NT2/D1 (cell line): ENCODE measurements around the gene HOXA9.

Experiments used
- DNase-seq: peaks from one replicate; pipeline ENCODE4 v3.0.0-alpha.2; 2011; ENCODE audit warnings: low read depth, low spot score
- H3K27me3 ChIP-seq: 2 replicates; pipeline ENCODE4 v1.6.0; 2011; ENCODE audit warnings: mild to moderate bottlenecking; ENCODE audit not compliant: insufficient read length, insufficient read depth
- H3K36me3 ChIP-seq: 2 replicates; pipeline ENCODE4 v1.6.1; 2011; ENCODE audit warnings: mild to moderate bottlenecking, low read length, mixed read lengths; ENCODE audit not compliant: insufficient read depth, insufficient read length
- H3K4me1 ChIP-seq: 2 replicates; pipeline ENCODE4 v1.5.1; 2011; ENCODE audit not compliant: insufficient read depth, insufficient read length
- H3K4me3 ChIP-seq: 2 replicates; pipeline ENCODE4 v1.5.1; 2011; ENCODE audit warnings: low read depth; ENCODE audit not compliant: insufficient read length
- H3K9ac ChIP-seq: 2 replicates; pipeline ENCODE4 v1.6.0; 2011; ENCODE audit warnings: low read depth; ENCODE audit not compliant: insufficient read length
- H3K9me3 ChIP-seq: 2 replicates; pipeline ENCODE4 v1.5.1; 2011; ENCODE audit warnings: mild to moderate bottlenecking, low read length; ENCODE audit not compliant: insufficient read depth
- SUZ12 ChIP-seq: IDR thresholded peaks from 2 replicates; pipeline ENCODE4 v1.6.1; 2011; ENCODE audit not compliant: insufficient read length, insufficient read depth; ENCODE audit errors: extremely low read depth
- YY1 ChIP-seq: IDR thresholded peaks from 2 replicates; pipeline ENCODE4 v1.6.1; 2011; ENCODE audit not compliant: insufficient read length, insufficient read depth
- ZNF274 ChIP-seq: IDR thresholded peaks from 2 replicates; pipeline ENCODE4 v1.6.1; 2011; ENCODE audit warnings: mild to moderate bottlenecking, low read depth, low read length

Gene HOXA9

GRCh38 chr7:27141923-27142579, 23.3 kb downstream of the HOXA9 start:
- Histone ChIP-seq H3K9me3 (no peaks in the 10 kb centered on the region), H3K4me3 (peak overlapping the region; percentile 48), H3K4me1 (no peaks in the 10 kb centered on the region), H3K36me3 (no peaks in the 10 kb centered on the region), H3K27me3 (peaks cover 99% of the 10 kb centered on the region), H3K9ac (peak overlapping the region; percentile 76)
- no peak for TF ChIP-seq ZNF274
- TF ChIP-seq SUZ12, result peak; percentile 88
- peak; percentile 48 for DNase-seq

- no peak for DNase-seq
- Histone ChIP-seq H3K27me3 (peaks cover 99% of the 10 kb centered on the region), H3K4me1 (no peaks in the 10 kb centered on the region), H3K9me3 (no peaks in the 10 kb centered on the region), H3K9ac (no peak overlapping the region), H3K4me3 (no peak overlapping the region), H3K36me3 (no peaks in the 10 kb centered on the region)
- TF ChIP-seq ZNF274 (no peak), YY1 (no peak), SUZ12 (no peak)
These were observed 24.0 kb downstream of the HOXA9 start for GRCh38 chr7:27141137-27141922.

- Histone ChIP-seq H3K9ac (no peak overlapping the region), H3K4me3 (no peak overlapping the region)
- TF ChIP-seq YY1 (no peak), ZNF274 (no peak)
These were observed 25.0 kb downstream of the HOXA9 start for GRCh38 chr7:27140126-27140857.

GRCh38 chr7:27139334-27140125, 25.8 kb downstream of the HOXA9 start:
- Histone ChIP-seq H3K27me3 (peaks cover 99% of the 10 kb centered on the region), H3K9ac (peak overlapping the region; percentile 43), H3K4me3 (peak overlapping the region; percentile 20), H3K9me3 (no peaks in the 10 kb centered on the region), H3K36me3 (no peaks in the 10 kb centered on the region), H3K4me1 (no peaks in the 10 kb centered on the region)
- TF ChIP-seq ZNF274, result no peak
- TF ChIP-seq YY1, result no peak
- TF ChIP-seq SUZ12, result peak; percentile 99
- no peak for DNase-seq

More at GRCh38 chr7:27140126-27140857, 25.0 kb downstream of the HOXA9 start:
- no peak for DNase-seq
- no peaks in the 10 kb centered on the region for H3K4me1 ChIP-seq
- H3K9me3 ChIP-seq, result no peaks in the 10 kb centered on the region
- H3K36me3 ChIP-seq, result no peaks in the 10 kb centered on the region
- peaks cover 99% of the 10 kb centered on the region for H3K27me3 ChIP-seq

GRCh38 chr7:27138985-27139333, 26.4 kb downstream of the HOXA9 start:
- Histone ChIP-seq H3K9me3 (no peaks in the 10 kb centered on the region), H3K4me3 (peak overlapping the region; percentile 20), H3K27me3 (peaks cover 99% of the 10 kb centered on the region), H3K36me3 (no peaks in the 10 kb centered on the region), H3K4me1 (no peaks in the 10 kb centered on the region), H3K9ac (peak overlapping the region; percentile 43)
- DNase-seq, result no peak
- no peak for TF ChIP-seq SUZ12
- no peak for TF ChIP-seq ZNF274
- TF ChIP-seq YY1, result no peak

GRCh38 chr7:27138472-27138871, 26.9 kb downstream of the HOXA9 start:
- TF ChIP-seq YY1 (no peak), SUZ12 (no peak), ZNF274 (no peak)
- H3K4me1 ChIP-seq, result no peaks in the 10 kb centered on the region
- H3K4me3 ChIP-seq, result no peak overlapping the region
- peaks cover 100% of the 10 kb centered on the region for H3K27me3 ChIP-seq
- no peak for DNase-seq
- no peaks in the 10 kb centered on the region for H3K36me3 ChIP-seq
- no peaks in the 10 kb centered on the region for H3K9me3 ChIP-seq
- no peak overlapping the region for H3K9ac ChIP-seq

- Histone ChIP-seq H3K27me3 (peaks cover 100% of the 10 kb centered on the region), H3K4me1 (no peaks in the 10 kb centered on the region), H3K4me3 (no peak overlapping the region), H3K36me3 (no peaks in the 10 kb centered on the region), H3K9me3 (no peaks in the 10 kb centered on the region), H3K9ac (no peak overlapping the region)
- no peak for DNase-seq
- TF ChIP-seq ZNF274 (no peak), SUZ12 (no peak), YY1 (no peak)
These were observed 27.6 kb downstream of the HOXA9 start for GRCh38 chr7:27137640-27138315.
